ENCODE data around the gene GNPTG.

The GNPTG gene

GRCh38 chr16:1348926-1349325, 2.8 kb upstream of the GNPTG start:
- DNase-seq: no peak

- no peak for DNase-seq
Observed at GRCh38 chr16:1349351-1349750, 2.4 kb upstream of the GNPTG start.

GRCh38 chr16:1349951-1350350, 1.8 kb upstream of the GNPTG start:
- DNase-seq: no peak

- no peak for DNase-seq
Observed at GRCh38 chr16:1350691-1351090, 1.0 kb upstream of the GNPTG start.

- DNase-seq: peak in 1 of 2 experiments; percentile 14
Observed at GRCh38 chr16:1351215-1351581, 533 bp upstream of the GNPTG start.

GRCh38 chr16:1354815-1355540, 3.2 kb downstream of the GNPTG start:
- DNase-seq: no peak

- no peak for DNase-seq
Observed at GRCh38 chr16:1355591-1355990, 3.9 kb downstream of the GNPTG start.

- DNase-seq: no peak
Observed at GRCh38 chr16:1356061-1356900, 4.5 kb downstream of the GNPTG start.

- no peak for DNase-seq
Observed at GRCh38 chr16:1357906-1358566, 6.3 kb downstream of the GNPTG start.

GRCh38 chr16:1361685-1362360, 10.1 kb downstream of the GNPTG start:
- no peak for DNase-seq

GRCh38 chr16:1362807-1363206, 11.1 kb downstream of the GNPTG start:
- no peak for DNase-seq

- DNase-seq: peak; percentile 59 to 60
Observed at GRCh38 chr16:1363501-1364041, 11.8 kb downstream of the GNPTG start.

- no peak for DNase-seq
Observed at GRCh38 chr16:1364510-1364909, 12.8 kb downstream of the GNPTG start.

- no peak for DNase-seq
Observed at GRCh38 chr16:1366060-1366711, 14.5 kb downstream of the GNPTG start.

- no peak for DNase-seq
Observed at GRCh38 chr16:1366712-1367299, 15.1 kb downstream of the GNPTG start.

- DNase-seq: no peak
Observed at GRCh38 chr16:1367486-1368174, 15.9 kb downstream of the GNPTG start.

GRCh38 chr16:1371054-1371978, 19.6 kb downstream of the GNPTG start:
- DNase-seq: no peak

- no peak for DNase-seq
Observed at GRCh38 chr16:1372292-1372950, 20.7 kb downstream of the GNPTG start.

Measured in activated CD4-positive, alpha-beta T cell treated with anti-CD3 and anti-CD28 coated beads, Interleukin-2, amount 50 U/mL, for 4 hours (primary cell).